Breast epithelium (tissue), 4 donors: ENCODE measurements around the gene PIP5K1A. TPM values are rescaled to one million over a fixed set of nuclear protein-coding genes. Genes with fewer than 3 reads are reported as not detected.

Source experiments
- DNase-seq, 2 donors: peaks; one replicate each; pipeline ENCODE4 v3.0.0-alpha.2; 2019; ENCODE audit warnings: low spot score in 2 of 2
- H3K27ac ChIP-seq, 2 donors: fragments of 200-600 bp; sonication (generic) in 1 of 2; one replicate each; pipeline ENCODE4 v1.5.1; 2016 to 2019; ENCODE audit warnings: mild to moderate bottlenecking in 1 of 2
- H3K27me3 ChIP-seq, 2 donors: fragments of 200-600 bp; sonication (generic) in 1 of 2; one replicate each; pipeline versions ENCODE4 v1.5.1 to v1.6.0; 2017 to 2019; ENCODE audit warnings: control low read depth in 1 of 2, mild to moderate bottlenecking in 1 of 2
- H3K36me3 ChIP-seq: fragments of 200-600 bp; one replicate; pipeline ENCODE4 v1.5.1; 2019
- H3K4me1 ChIP-seq, 2 donors: fragments of 200-600 bp; sonication (generic); one replicate each; pipeline ENCODE4 v1.5.1; 2016 to 2019; ENCODE audit warnings: control low read depth in 1 of 2
- H3K4me3 ChIP-seq, 3 donors: fragments of 200-600 bp; sonication (generic); 1 replicate in 2 of 3; 2 replicates in 1 of 3; pipeline ENCODE4 v1.5.1; 2016 to 2019; ENCODE audit warnings: mild to moderate bottlenecking in 3 of 3, moderate library complexity in 2 of 3
- H3K9me3 ChIP-seq, 2 donors: fragments of 200-600 bp; sonication (generic) in 1 of 2; one replicate each; pipeline ENCODE4 v1.5.1; 2016 to 2019; ENCODE audit warnings: control low read depth in 1 of 2
- CTCF ChIP-seq, 3 donors: fragments of 450-650 bp; IDR thresholded peaks; one replicate each; pipeline ENCODE4 v1.5.1; 2016 to 2017; ENCODE audit warnings: antibody characterized with exemption in 3 of 3, mild to moderate bottlenecking in 3 of 3, moderate library complexity in 3 of 3
- POLR2A ChIP-seq: fragments of 450-650 bp; IDR thresholded peaks from one replicate; pipeline ENCODE4 v1.6.1; 2016; ENCODE audit warnings: antibody characterized with exemption, mild to moderate bottlenecking, moderate library complexity
- POLR2AphosphoS5 ChIP-seq, 3 donors: sonication (generic); formaldehyde crosslinking; IDR thresholded peaks; one replicate each; pipeline ENCODE4 v1.6.1; 2017; ENCODE audit warnings: antibody characterized with exemption in 3 of 3
- intact Hi-C: fragments of 100-400 bp; cut with DNase I; formaldehyde crosslinking; loops from one replicate; pipeline ENCODE4 v1.15.1; 2023; ENCODE audit warnings: low total_unique reads
- total RNA-seq, 3 donors: library from RNA; depleted of rRNA; stranded (reverse); fragments of >200 nt; gene quantifications; one replicate each; pipeline ENCODE4 v1.1.0, GENCODE V29; 2016

PIP5K1A gene
- total RNA-seq, 3 donors from 2014 or later: 38.1 to 87.2 (median 61.6) TPM

GRCh38 chr1:151286619-151287340 lies 88.4 kb downstream of the PIP5K1A start:
- no peak overlapping the region for H3K4me3 ChIP-seq
- peaks cover 7 to 11% of the 10 kb centered on the region in 2 donors for H3K4me1 ChIP-seq
- intact Hi-C loops: no loop called here
- TF ChIP-seq CTCF (IDR thresholded peaks at IDR 0.05) (no peak), POLR2A (no peak), POLR2AphosphoS5 (IDR thresholded peaks at IDR 0.05) (no peak)
- DNase-seq: no peak
- H3K27me3 ChIP-seq: no peaks in the 10 kb centered on the region
- H3K36me3 ChIP-seq: no peaks in the 10 kb centered on the region
- H3K27ac ChIP-seq: no peak overlapping the region
- no peaks in the 10 kb centered on the region for H3K9me3 ChIP-seq

- H3K9me3 ChIP-seq: no peaks in the 10 kb centered on the region
- H3K27ac ChIP-seq: no peak overlapping the region
- H3K4me3 ChIP-seq: no peak overlapping the region
- peaks cover 7 to 11% of the 10 kb centered on the region in 2 donors for H3K4me1 ChIP-seq
- DNase-seq: no peak
- H3K27me3 ChIP-seq: no peaks in the 10 kb centered on the region
- H3K36me3 ChIP-seq: no peaks in the 10 kb centered on the region
- TF ChIP-seq CTCF (IDR thresholded peaks at IDR 0.05) (no peak), POLR2AphosphoS5 (IDR thresholded peaks at IDR 0.05) (no peak), POLR2A (no peak)
- intact Hi-C loops: no loop called here
Observed at GRCh38 chr1:151287341-151287699, 89.0 kb downstream of the PIP5K1A start.

GRCh38 chr1:151287767-151288500 lies 89.6 kb downstream of the PIP5K1A start:
- intact Hi-C loops: no loop called here
- Histone ChIP-seq H3K27ac (no peak overlapping the region), H3K36me3 (no peaks in the 10 kb centered on the region), H3K27me3 (no peaks in the 10 kb centered on the region), H3K9me3 (no peaks in the 10 kb centered on the region), H3K4me3 (no peak overlapping the region), H3K4me1 (peaks cover 7 to 11% of the 10 kb centered on the region in 2 donors)
- no peak for DNase-seq
- TF ChIP-seq POLR2A: no peak
- no peak for TF ChIP-seq CTCF (IDR thresholded peaks at IDR 0.05)

- H3K27me3 ChIP-seq: no peaks in the 10 kb centered on the region
- intact Hi-C loops: no loop called here
- no peak overlapping the region for H3K27ac ChIP-seq
- no peaks in the 10 kb centered on the region for H3K9me3 ChIP-seq
- H3K4me3 ChIP-seq: no peak overlapping the region
- DNase-seq: no peak
- H3K36me3 ChIP-seq: peaks cover 1% of the 10 kb centered on the region
- TF ChIP-seq POLR2A (no peak), POLR2AphosphoS5 (IDR thresholded peaks at IDR 0.05) (no peak), CTCF (IDR thresholded peaks at IDR 0.05) (no peak)
- peaks cover 4 to 10% of the 10 kb centered on the region in 2 donors for H3K4me1 ChIP-seq
Observed at GRCh38 chr1:151288502-151288901, 90.2 kb downstream of the PIP5K1A start.
